Astrocyte of the cerebellum (primary cell): ENCODE measurements around the gene LRP1B.

Experiments used
- DNase-seq: peaks from one replicate; pipeline ENCODE4 v3.0.0-alpha.2; 2011; ENCODE audit warnings: low read depth
- H3K4me3 ChIP-seq: 2 replicates; pipeline ENCODE4 v1.5.1; 2011; ENCODE audit warnings: mild to moderate bottlenecking, low read depth, low read length, moderate library complexity
- CTCF ChIP-seq: IDR thresholded peaks from 2 replicates; pipeline ENCODE4 v1.5.1; 2012; ENCODE audit warnings: low read length, low read depth, moderate library complexity, mild to moderate bottlenecking; ENCODE audit errors: missing control alignments
- in situ Hi-C: cut with HindIII; loops from 2 replicates; pipeline ENCODE4 v1.10.0; 2017; ENCODE audit warnings: low sequenced_read_pairs

Gene LRP1B

GRCh38 chr2:140496714-140497113 lies 1634.1 kb downstream of the LRP1B start:
- no peak for TF ChIP-seq CTCF
- in situ Hi-C loops: no loop called here
- no peak for DNase-seq
- no peak overlapping the region for H3K4me3 ChIP-seq

GRCh38 chr2:140491876-140492275 lies 1638.9 kb downstream of the LRP1B start:
- no peak for DNase-seq
- TF ChIP-seq CTCF: no peak
- in situ Hi-C loops: no loop called here
- no peak overlapping the region for H3K4me3 ChIP-seq

GRCh38 chr2:140489193-140489592 lies 1641.6 kb downstream of the LRP1B start:
- DNase-seq: no peak
- in situ Hi-C loops: no loop called here
- H3K4me3 ChIP-seq: no peak overlapping the region
- no peak for TF ChIP-seq CTCF

- TF ChIP-seq CTCF: no peak
- in situ Hi-C loops: no loop called here
- no peak overlapping the region for H3K4me3 ChIP-seq
- no peak for DNase-seq
Observed at GRCh38 chr2:140481136-140481535, 1649.7 kb downstream of the LRP1B start.

DNA sequence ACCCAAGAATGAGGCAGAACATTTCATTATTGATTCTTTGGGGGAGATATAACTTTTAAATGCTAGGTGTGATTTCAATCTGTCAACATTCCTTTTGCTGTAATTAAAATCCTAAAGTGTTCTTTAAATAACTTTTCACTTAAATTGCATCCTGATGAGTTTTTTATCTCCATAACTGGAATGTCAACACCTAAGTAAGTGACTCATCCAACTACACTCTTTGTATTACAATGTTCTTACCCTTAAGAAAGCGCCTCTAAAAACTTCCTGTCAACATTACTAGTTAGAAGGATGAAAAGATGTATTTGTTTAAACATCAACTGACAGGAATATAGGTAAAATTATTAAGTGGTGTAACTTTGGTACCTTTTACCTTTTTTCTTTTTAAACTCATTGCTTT lies 1657.0 kb downstream of the LRP1B start:
- DNase-seq: no peak
- no peak overlapping the region for H3K4me3 ChIP-seq
- in situ Hi-C loops: no loop called here
- TF ChIP-seq CTCF: no peak

DNA sequence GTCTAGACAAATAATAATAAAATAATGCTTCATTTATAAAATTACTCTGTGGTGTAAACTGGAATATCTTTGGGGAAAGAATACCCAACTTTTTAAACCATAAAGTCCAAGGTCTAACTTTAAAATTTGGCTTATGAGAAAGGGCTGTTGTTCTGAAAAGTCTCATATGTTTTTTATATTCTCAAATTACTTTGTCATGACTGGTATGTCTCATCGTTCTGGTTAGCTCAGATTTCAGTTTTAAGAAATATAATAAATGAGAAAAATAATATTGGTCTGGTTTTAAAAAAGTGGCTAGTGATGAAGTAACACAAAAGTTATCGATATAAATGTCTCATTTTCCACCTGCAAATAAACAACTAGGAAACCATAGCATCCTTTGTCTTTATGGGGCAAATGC lies 1658.1 kb downstream of the LRP1B start:
- no peak overlapping the region for H3K4me3 ChIP-seq
- in situ Hi-C loops: no loop called here
- TF ChIP-seq CTCF: no peak
- no peak for DNase-seq

- in situ Hi-C loops: no loop called here
- no peak for TF ChIP-seq CTCF
- no peak for DNase-seq
- no peak overlapping the region for H3K4me3 ChIP-seq
Observed at GRCh38 chr2:140465301-140465700, 1665.5 kb downstream of the LRP1B start.
